Measurements from ENCODE around the gene ARHGAP1. TPM values are rescaled to one million over a fixed set of nuclear protein-coding genes. Genes with fewer than 3 reads are reported as not detected.

Gene ARHGAP1
- total RNA-seq, 2 donors from 2014 or later: 88.1 to 117 TPM

DNA sequence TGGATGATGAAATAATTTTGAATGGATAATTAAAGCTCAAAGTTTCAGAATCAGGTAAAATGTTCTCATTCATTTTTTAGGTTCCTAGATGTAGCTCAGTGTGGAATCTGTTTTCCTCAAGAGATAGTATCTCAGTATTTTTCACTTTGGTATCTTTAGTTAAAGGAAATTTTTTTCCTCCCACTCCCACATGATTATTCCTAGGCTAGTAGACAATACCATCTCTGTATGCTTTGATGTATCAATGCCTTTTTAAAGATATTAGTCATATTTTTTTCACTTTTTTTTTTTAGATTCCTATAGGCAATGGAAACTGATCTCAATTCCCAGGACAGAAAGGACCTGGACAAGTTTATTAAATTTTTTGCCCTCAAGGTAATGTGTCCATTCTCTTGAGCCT lies 56.4 kb downstream of the ARHGAP1 start:
- no peak overlapping the region for H3K4me3 ChIP-seq
- TF ChIP-seq, protein P1, sequence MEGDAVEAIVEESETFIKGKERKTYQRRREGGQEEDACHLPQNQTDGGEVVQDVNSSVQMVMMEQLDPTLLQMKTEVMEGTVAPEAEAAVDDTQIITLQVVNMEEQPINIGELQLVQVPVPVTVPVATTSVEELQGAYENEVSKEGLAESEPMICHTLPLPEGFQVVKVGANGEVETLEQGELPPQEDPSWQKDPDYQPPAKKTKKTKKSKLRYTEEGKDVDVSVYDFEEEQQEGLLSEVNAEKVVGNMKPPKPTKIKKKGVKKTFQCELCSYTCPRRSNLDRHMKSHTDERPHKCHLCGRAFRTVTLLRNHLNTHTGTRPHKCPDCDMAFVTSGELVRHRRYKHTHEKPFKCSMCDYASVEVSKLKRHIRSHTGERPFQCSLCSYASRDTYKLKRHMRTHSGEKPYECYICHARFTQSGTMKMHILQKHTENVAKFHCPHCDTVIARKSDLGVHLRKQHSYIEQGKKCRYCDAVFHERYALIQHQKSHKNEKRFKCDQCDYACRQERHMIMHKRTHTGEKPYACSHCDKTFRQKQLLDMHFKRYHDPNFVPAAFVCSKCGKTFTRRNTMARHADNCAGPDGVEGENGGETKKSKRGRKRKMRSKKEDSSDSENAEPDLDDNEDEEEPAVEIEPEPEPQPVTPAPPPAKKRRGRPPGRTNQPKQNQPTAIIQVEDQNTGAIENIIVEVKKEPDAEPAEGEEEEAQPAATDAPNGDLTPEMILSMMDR (IDR thresholded peaks at IDR 0.05): no peak
- DNase-seq (ENCODE audit: low spot score): no peak
- H3K27me3 ChIP-seq: no peaks in the 10 kb centered on the region
- H3K9me3 ChIP-seq: no peaks in the 10 kb centered on the region
- peaks cover 0 to 16% of the 10 kb centered on the region in 2 donors for H3K4me1 ChIP-seq
- H3K36me3 ChIP-seq: peaks cover 44% of the 10 kb centered on the region
- H3K27ac ChIP-seq: no peak overlapping the region

DNA sequence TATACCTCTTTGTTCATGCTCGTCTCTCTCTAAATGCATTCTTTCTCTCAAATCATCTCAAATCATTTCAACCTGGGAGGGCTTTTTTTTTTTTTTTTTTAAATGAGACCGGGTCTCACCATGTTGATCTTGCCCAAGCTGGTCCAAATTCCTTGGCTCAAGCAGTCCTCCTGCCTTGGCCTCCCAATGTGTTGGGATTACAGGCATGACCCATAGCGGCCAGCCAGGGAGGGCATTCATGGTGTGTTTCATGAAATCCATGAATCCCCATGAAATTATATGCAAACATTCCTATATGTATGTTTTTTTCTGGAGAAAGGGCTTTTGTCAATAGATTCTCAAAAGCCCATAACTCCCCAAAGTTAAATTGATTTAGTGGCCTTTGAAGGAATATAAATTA lies 56.9 kb downstream of the ARHGAP1 start:
- peaks cover 44% of the 10 kb centered on the region for H3K36me3 ChIP-seq
- TF ChIP-seq, protein P1 (IDR thresholded peaks at IDR 0.05): no peak
- H3K4me1 ChIP-seq: peaks cover 0 to 12% of the 10 kb centered on the region in 2 donors
- H3K9me3 ChIP-seq: no peaks in the 10 kb centered on the region
- no peak overlapping the region for H3K4me3 ChIP-seq
- DNase-seq (ENCODE audit: low spot score): no peak
- H3K27ac ChIP-seq: no peak overlapping the region
- H3K27me3 ChIP-seq: no peaks in the 10 kb centered on the region

DNA sequence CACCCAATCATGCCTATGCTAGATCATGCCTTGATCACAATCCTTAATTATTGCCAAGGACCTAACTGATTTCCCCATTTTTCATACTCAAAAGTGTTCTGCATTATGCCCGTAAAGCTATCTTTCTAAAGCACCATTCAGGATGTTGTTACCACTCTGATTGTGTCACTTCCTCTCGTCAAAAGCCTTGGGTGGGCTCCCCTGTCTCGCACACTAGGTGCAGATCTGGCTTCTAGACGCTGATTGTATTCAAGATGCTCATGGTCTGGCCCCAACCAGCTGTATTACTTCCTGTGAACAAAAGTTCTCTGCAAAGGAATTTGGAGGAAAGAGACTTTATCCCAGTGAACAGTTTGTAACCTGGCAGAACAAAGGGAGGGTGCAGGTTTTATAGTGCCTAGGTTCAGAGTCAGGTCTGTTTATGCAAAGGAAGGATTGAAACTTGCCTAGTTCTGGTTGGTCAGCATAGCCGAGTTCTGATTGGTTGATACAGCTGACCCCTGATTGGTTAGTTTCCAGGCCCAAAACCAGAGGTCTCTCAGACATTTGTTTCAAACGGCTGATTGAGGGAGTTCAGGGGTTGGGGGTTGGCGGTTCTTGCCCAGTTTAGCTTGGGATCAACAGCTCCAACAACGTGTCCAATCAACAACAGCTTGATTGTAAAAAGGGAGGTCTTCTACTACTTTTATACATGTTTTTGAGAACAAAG lies 57.6 kb downstream of the ARHGAP1 start:
- DNase-seq (ENCODE audit: low spot score): no peak
- no peaks in the 10 kb centered on the region for H3K27me3 ChIP-seq
- H3K36me3 ChIP-seq: peaks cover 40% of the 10 kb centered on the region
- no peaks in the 10 kb centered on the region for H3K9me3 ChIP-seq
- H3K4me1 ChIP-seq: peaks cover 0 to 4% of the 10 kb centered on the region in 2 donors
- TF ChIP-seq, protein P1 (IDR thresholded peaks at IDR 0.05): no peak
- H3K27ac ChIP-seq: no peak overlapping the region
- no peak overlapping the region for H3K4me3 ChIP-seq

DNA sequence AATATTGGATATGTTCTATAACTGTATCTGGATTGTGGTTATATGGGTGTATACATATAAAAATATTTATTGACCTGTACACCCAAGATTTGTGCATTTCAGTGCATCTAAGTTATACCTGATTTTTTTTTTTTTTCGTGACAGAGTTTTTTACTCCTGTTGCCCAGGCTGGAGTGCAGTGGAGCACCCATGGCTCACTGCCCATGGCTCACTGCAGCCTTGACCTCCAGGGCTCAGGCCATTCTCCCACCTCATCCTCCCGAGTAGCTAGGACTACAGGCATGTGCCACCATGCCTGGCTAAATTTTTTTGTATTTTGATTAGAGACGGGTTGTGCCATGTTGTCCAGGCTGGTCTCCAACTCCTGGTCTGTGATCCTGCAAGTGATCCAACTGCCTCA lies 58.8 kb downstream of the ARHGAP1 start:
- Histone ChIP-seq H3K4me1 (no peaks in the 10 kb centered on the region), H3K4me3 (no peak overlapping the region), H3K9me3 (no peaks in the 10 kb centered on the region), H3K27me3 (no peaks in the 10 kb centered on the region), H3K36me3 (peaks cover 29% of the 10 kb centered on the region), H3K27ac (no peak overlapping the region)
- TF ChIP-seq, protein P1 (IDR thresholded peaks at IDR 0.05): no peak
- no peak for DNase-seq (ENCODE audit: low spot score)

DNA sequence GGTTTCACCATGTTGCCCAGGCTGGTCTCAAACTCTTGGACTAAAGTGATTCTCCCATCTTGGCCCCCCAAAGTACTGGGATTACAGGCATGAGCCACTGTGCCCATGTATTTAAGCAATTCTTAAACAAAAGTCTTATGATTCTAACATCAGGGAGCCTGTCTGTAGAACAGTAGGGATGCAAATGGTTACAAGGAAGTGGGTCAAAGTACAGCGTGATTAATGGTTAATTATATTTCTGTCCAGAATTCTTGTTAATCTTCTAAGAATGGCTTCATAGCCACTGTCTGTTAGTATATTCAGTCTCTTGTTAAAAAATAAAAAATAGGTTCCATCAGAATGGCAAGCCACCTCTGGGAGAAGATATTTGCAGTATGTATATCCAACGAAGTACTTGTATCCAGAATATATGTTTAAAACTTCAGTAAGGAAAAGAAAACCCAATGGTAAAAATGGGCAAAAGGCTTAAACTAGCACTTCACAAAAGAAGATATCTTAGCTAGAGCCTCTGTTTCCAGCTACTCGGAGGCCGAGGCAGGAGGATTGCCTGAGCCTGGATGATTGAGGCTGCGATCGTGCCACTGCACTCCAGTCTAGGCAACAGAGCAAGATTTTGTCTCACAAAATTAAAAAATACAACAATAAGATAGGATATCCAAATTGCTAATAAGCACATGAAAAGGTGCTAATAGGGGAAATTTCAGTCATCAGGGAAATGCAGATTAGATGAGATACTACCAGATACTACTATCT lies 60.2 kb downstream of the ARHGAP1 start:
- no peak overlapping the region for H3K27ac ChIP-seq
- no peaks in the 10 kb centered on the region for H3K9me3 ChIP-seq
- no peak overlapping the region for H3K4me3 ChIP-seq
- H3K4me1 ChIP-seq: no peaks in the 10 kb centered on the region
- DNase-seq (ENCODE audit: low spot score): no peak
- TF ChIP-seq, protein P1 (IDR thresholded peaks at IDR 0.05): no peak
- H3K36me3 ChIP-seq: peaks cover 20% of the 10 kb centered on the region
- H3K27me3 ChIP-seq: no peaks in the 10 kb centered on the region

Measured in right atrium auricular region (tissue), 2 donors.